ENCODE measurements around the gene SHROOM2. TPM values are rescaled to one million over a fixed set of nuclear protein-coding genes. Genes with fewer than 3 reads are reported as not detected.

Gene SHROOM2
- total RNA-seq, 2 experiments from 2014 or later: not detected

DNA sequence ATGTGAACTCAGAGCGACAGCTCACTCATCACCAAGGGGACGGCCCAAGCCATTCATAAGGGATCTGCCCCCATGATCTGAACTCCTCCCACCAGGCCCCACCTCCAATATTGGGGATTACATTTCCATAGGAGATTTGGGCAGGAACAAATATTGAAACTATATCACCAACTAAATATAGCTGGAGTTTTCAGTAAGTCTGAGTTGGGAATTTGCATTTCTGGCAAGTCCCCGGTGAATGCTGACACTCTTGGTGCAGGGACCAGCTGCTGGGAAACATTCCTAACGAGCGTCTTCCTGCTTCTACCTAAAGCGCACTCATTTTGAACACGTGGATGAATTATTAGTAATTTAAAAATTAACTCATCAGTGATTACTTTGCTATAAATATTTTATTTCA, 194.2 kb downstream of the SHROOM2 start:
- no peaks in the 10 kb centered on the region for H3K36me3 Mint-ChIP-seq (ENCODE audit: low read depth)
- H3K9me3 Mint-ChIP-seq (ENCODE audit: low read depth): no peaks in the 10 kb centered on the region
- no peak for ATAC-seq
- H3K27me3 Mint-ChIP-seq: no peaks in the 10 kb centered on the region
- H3K4me3 Mint-ChIP-seq: no peak overlapping the region
- DNase-seq: no peak
- POLR2A ChIA-PET: no interaction called here
- H3K27ac Mint-ChIP-seq: no peak overlapping the region
- no peaks in the 10 kb centered on the region for H3K4me1 Mint-ChIP-seq
- intact Hi-C loops (cut with DNase I, micrococcal nuclease): no loop called here
- CTCF ChIA-PET: no interaction called here

DNA sequence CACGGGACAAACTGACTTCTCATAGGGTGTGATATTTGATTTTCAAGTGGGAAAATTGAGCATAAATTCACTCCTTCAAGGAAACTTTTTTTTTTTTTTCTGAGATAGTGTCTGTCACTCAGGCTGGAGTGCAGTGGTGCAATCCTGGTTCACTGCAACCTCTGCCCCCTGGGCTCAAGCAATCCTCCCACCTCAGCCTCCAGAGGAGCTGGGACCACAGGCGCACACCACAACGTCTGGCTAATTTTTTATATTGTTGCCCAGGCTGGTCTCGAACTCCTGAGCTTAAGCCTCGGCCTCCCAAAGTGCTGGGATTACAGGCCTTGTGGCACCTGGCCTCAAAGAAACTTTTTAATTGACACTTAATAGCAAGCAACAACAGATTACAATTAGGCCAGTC, 194.7 kb downstream of the SHROOM2 start:
- Mint-ChIP-seq H3K4me3 (no peak overlapping the region), H3K36me3 (ENCODE audit: low read depth) (no peaks in the 10 kb centered on the region), H3K9me3 (ENCODE audit: low read depth) (no peaks in the 10 kb centered on the region), H3K27ac (no peak overlapping the region), H3K27me3 (no peaks in the 10 kb centered on the region), H3K4me1 (no peaks in the 10 kb centered on the region)
- DNase-seq (no peak), ATAC-seq (no peak)
- intact Hi-C loops (cut with DNase I, micrococcal nuclease): no loop called here
- POLR2A ChIA-PET: no interaction called here
- CTCF ChIA-PET: no interaction called here

DNA sequence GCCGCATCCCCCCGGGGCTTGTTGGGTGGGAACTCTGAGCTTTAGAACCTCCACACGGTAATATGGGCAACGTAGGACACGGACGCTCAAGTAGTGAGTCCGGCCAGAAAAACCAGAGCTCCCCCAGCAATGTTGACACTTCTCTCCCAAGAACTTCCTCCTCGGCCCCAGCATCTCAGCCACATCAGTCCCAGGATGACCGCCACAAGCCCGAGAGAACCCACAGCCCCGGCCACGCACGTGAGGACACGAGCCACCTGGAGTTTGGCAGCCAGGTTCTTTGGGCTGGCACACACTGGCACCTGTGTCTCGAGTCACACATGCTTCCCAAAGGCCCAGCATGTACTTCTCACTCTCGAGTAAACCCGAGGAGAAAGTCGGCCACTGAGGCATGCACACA, 197.2 kb downstream of the SHROOM2 start:
- no peak overlapping the region for H3K4me3 Mint-ChIP-seq
- H3K27me3 Mint-ChIP-seq: no peaks in the 10 kb centered on the region
- no peak for ATAC-seq
- ChIA-PET POLR2A (no interaction called here), CTCF (interaction anchor here (0.7 to 1.7 kb wide), 2 partner anchors 137 to 1162 kb away, joined by 4 to 11 read pairs; no protein-coding TSS in a partner anchor)
- no peaks in the 10 kb centered on the region for H3K9me3 Mint-ChIP-seq (ENCODE audit: low read depth)
- no peak overlapping the region for H3K27ac Mint-ChIP-seq
- no peak for DNase-seq
- H3K4me1 Mint-ChIP-seq: no peaks in the 10 kb centered on the region
- no peaks in the 10 kb centered on the region for H3K36me3 Mint-ChIP-seq (ENCODE audit: low read depth)
- intact Hi-C loops (cut with DNase I, micrococcal nuclease): no loop called here

DNA sequence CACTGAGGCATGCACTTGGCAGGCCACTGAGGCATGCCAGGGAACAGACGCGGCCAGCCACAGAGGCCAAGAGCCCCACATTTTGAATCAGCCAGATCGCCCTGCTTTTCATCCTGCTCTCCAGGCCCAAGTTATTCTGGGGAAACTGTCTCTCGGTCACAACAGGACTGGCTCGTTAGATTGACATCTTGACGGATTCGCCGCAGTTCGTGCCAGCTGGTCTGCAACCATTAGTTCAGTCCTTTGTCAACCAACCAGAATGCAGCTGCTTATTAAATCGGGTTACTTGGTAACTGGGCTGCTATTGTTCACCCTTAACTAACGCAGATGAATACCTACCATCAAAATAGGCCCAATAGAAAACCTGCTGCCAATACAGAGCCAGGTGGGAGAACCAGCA, 197.6 kb downstream of the SHROOM2 start:
- H3K4me1 Mint-ChIP-seq: no peaks in the 10 kb centered on the region
- intact Hi-C loops (cut with DNase I, micrococcal nuclease): no loop called here
- POLR2A ChIA-PET: no interaction called here
- DNase-seq: no peak
- CTCF ChIA-PET: interaction anchor here (1.7 kb wide), 1 partner anchor 137 kb away, joined by 11 read pairs; no protein-coding TSS in a partner anchor
- no peaks in the 10 kb centered on the region for H3K36me3 Mint-ChIP-seq (ENCODE audit: low read depth)
- no peaks in the 10 kb centered on the region for H3K9me3 Mint-ChIP-seq (ENCODE audit: low read depth)
- ATAC-seq: no peak
- H3K27ac Mint-ChIP-seq: no peak overlapping the region
- no peak overlapping the region for H3K4me3 Mint-ChIP-seq
- H3K27me3 Mint-ChIP-seq: no peaks in the 10 kb centered on the region

DNA sequence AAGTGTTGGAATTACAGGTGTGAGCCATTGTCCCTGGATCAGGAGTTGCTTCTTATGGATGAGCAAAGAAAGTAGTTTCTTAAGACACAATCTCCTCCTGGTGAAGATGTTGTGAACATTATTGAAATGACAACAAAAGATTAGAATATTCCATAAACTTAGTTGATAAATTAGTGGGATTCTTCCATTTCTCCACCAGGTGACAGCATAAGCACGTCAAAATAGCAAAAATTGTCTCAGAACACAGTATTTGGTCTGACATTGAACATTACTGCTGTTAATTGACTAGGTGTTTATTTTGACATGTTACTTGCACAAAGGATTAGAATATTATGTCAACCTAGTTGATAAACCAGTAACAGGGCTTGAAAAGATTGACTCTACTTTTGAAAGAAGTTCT, 202.5 kb downstream of the SHROOM2 start:
- H3K36me3 Mint-ChIP-seq (ENCODE audit: low read depth): no peaks in the 10 kb centered on the region
- no peaks in the 10 kb centered on the region for H3K9me3 Mint-ChIP-seq (ENCODE audit: low read depth)
- ChIA-PET POLR2A (interaction anchor here (0.6 to 0.7 kb wide), 2 partner anchors 20 to 755 kb away, joined by 4 to 6 read pairs; no protein-coding TSS in a partner anchor), CTCF (interaction anchor here (0.7 to 1.9 kb wide), 3 partner anchors 26 to 131 kb away, joined by 3 to 12 read pairs (median 9); no protein-coding TSS in a partner anchor)
- no peaks in the 10 kb centered on the region for H3K27me3 Mint-ChIP-seq
- no peak for ATAC-seq
- H3K27ac Mint-ChIP-seq: no peak overlapping the region
- H3K4me1 Mint-ChIP-seq: no peaks in the 10 kb centered on the region
- DNase-seq: no peak
- intact Hi-C loops (cut with DNase I, micrococcal nuclease): no loop called here
- no peak overlapping the region for H3K4me3 Mint-ChIP-seq

- no peaks in the 10 kb centered on the region for H3K27me3 Mint-ChIP-seq
- no peaks in the 10 kb centered on the region for H3K36me3 Mint-ChIP-seq (ENCODE audit: low read depth)
- ATAC-seq: no peak
- H3K9me3 Mint-ChIP-seq (ENCODE audit: low read depth): no peaks in the 10 kb centered on the region
- peaks cover 7% of the 10 kb centered on the region for H3K4me1 Mint-ChIP-seq
- ChIA-PET POLR2A (no interaction called here), CTCF (interaction anchor here (0.5 to 1.2 kb wide), 3 partner anchors 117 to 451 kb away, joined by 3 to 4 read pairs (median 3); no protein-coding TSS in a partner anchor)
- DNase-seq: no peak
- no peak overlapping the region for H3K27ac Mint-ChIP-seq
- H3K4me3 Mint-ChIP-seq: no peak overlapping the region
- intact Hi-C loops (cut with DNase I, micrococcal nuclease): no loop called here
Observed at GRCh38 chrX:9992061-9992460, 205.8 kb downstream of the SHROOM2 start.

GRCh38 chrX:9992724-9993123, 206.5 kb downstream of the SHROOM2 start:
- DNase-seq: no peak
- Mint-ChIP-seq H3K27me3 (no peaks in the 10 kb centered on the region), H3K9me3 (ENCODE audit: low read depth) (no peaks in the 10 kb centered on the region), H3K27ac (no peak overlapping the region), H3K4me3 (no peak overlapping the region), H3K4me1 (peaks cover 13% of the 10 kb centered on the region), H3K36me3 (ENCODE audit: low read depth) (no peaks in the 10 kb centered on the region)
- CTCF ChIA-PET: interaction anchor here (0.8 kb wide), 1 partner anchor 127 kb away, joined by 3 read pairs; no protein-coding TSS in a partner anchor
- POLR2A ChIA-PET: no interaction called here
- intact Hi-C loops (cut with DNase I, micrococcal nuclease): no loop called here
- ATAC-seq: no peak

DNA sequence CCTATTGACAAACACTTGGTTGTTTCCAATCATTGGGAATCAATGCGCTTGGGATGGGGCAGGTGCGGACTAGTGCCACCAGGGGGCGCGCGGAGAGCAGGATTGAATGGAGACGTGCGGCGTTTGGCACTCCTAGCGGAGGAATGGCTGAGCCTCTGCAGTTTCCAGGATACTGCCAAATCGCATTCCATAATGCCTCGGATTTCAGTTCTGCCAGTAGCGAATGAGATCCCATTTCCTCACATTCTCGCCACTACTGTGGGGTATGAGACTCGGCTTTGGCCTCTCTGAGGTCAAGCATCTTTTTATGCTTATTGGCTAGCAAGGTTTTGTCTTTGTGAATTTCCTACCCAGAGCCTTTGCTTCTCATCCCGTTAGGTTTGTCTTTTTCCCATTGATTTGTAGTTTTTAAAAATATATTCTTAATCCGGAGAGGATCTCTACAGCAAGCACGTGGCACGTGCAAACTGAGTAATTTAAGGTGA, 209.7 kb downstream of the SHROOM2 start:
- Mint-ChIP-seq H3K4me1 (peaks cover 21% of the 10 kb centered on the region), H3K36me3 (ENCODE audit: low read depth) (no peaks in the 10 kb centered on the region), H3K27me3 (no peaks in the 10 kb centered on the region), H3K9me3 (ENCODE audit: low read depth) (no peaks in the 10 kb centered on the region), H3K27ac (no peak overlapping the region), H3K4me3 (no peak overlapping the region)
- DNase-seq (peak; percentile 82), ATAC-seq (peak; percentile 45)
- intact Hi-C loops (cut with DNase I, micrococcal nuclease): loop anchor here (1.0 to 5.0 kb wide), 5 partner anchors 111 to 1179 kb away; no protein-coding TSS in a partner anchor
- CTCF ChIA-PET: interaction anchor here (0.6 to 6.3 kb wide), 5 partner anchors 21 to 149 kb away, joined by 3 to 100 read pairs (median 3); no protein-coding TSS in a partner anchor
- POLR2A ChIA-PET: no interaction called here

- Mint-ChIP-seq H3K36me3 (ENCODE audit: low read depth) (no peaks in the 10 kb centered on the region), H3K9me3 (ENCODE audit: low read depth) (no peaks in the 10 kb centered on the region), H3K4me1 (peaks cover 21% of the 10 kb centered on the region), H3K27ac (no peak overlapping the region), H3K27me3 (no peaks in the 10 kb centered on the region), H3K4me3 (no peak overlapping the region)
- ChIA-PET CTCF (interaction anchor here (0.6 to 6.3 kb wide), 10 partner anchors 15 to 148 kb away, joined by 3 to 100 read pairs (median 4); no protein-coding TSS in a partner anchor), POLR2A (interaction anchor here (1.2 kb wide), 1 partner anchor 88 kb away, joined by 3 read pairs; no protein-coding TSS in a partner anchor)
- intact Hi-C loops (cut with DNase I, micrococcal nuclease): loop anchor here (1.0 to 5.0 kb wide), 5 partner anchors 17 to 1180 kb away; no protein-coding TSS in a partner anchor
- DNase-seq (no peak), ATAC-seq (no peak)
Observed at GRCh38 chrX:9997041-9997440, 210.8 kb downstream of the SHROOM2 start.

- no peaks in the 10 kb centered on the region for H3K9me3 Mint-ChIP-seq (ENCODE audit: low read depth)
- H3K36me3 Mint-ChIP-seq (ENCODE audit: low read depth): no peaks in the 10 kb centered on the region
- H3K4me1 Mint-ChIP-seq: peaks cover 21% of the 10 kb centered on the region
- no peaks in the 10 kb centered on the region for H3K27me3 Mint-ChIP-seq
- H3K27ac Mint-ChIP-seq: peak overlapping the region; percentile 58
- intact Hi-C loops (cut with DNase I, micrococcal nuclease): loop anchor here (1.0 to 5.0 kb wide), 5 partner anchors 17 to 1180 kb away; no protein-coding TSS in a partner anchor
- ChIA-PET CTCF (interaction anchor here (0.9 to 6.3 kb wide), 7 partner anchors 14 to 120 kb away, joined by 3 to 100 read pairs (median 5); no protein-coding TSS in a partner anchor), POLR2A (interaction anchor here (1.2 kb wide), 1 partner anchor 88 kb away, joined by 3 read pairs; no protein-coding TSS in a partner anchor)
- no peak overlapping the region for H3K4me3 Mint-ChIP-seq
- peak; percentile 97 for ATAC-seq
- DNase-seq: peak; percentile 83
Observed at GRCh38 chrX:9997524-9997923, 211.3 kb downstream of the SHROOM2 start.

All from activated CD4-positive, alpha-beta T cell treated with anti-CD3 and anti-CD28 coated beads for 36 hours (primary cell).